ENCODE data around the gene ARHGAP12.

DNA sequence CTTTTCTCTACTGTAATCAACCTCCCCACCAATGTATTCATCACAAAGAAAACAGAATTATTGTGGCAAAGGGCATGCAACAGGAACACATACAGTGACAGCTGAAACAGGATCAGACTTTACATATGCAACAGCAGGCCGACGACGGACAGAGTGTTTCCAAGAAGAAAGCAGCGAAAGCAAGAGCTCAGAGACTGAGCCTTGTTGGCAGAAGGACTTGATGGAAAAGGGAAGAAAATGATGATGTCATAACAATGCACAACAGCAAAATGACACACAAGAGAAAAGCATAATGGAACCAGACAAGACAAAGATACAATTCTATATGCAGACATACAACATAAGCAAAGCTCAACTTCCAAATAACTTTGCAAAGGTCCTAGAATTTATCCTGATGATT lies 106.5 kb downstream of the ARHGAP12 start:
- TF ChIP-seq, protein P1, sequence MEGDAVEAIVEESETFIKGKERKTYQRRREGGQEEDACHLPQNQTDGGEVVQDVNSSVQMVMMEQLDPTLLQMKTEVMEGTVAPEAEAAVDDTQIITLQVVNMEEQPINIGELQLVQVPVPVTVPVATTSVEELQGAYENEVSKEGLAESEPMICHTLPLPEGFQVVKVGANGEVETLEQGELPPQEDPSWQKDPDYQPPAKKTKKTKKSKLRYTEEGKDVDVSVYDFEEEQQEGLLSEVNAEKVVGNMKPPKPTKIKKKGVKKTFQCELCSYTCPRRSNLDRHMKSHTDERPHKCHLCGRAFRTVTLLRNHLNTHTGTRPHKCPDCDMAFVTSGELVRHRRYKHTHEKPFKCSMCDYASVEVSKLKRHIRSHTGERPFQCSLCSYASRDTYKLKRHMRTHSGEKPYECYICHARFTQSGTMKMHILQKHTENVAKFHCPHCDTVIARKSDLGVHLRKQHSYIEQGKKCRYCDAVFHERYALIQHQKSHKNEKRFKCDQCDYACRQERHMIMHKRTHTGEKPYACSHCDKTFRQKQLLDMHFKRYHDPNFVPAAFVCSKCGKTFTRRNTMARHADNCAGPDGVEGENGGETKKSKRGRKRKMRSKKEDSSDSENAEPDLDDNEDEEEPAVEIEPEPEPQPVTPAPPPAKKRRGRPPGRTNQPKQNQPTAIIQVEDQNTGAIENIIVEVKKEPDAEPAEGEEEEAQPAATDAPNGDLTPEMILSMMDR (IDR thresholded peaks at IDR 0.05 in 8 of 11, conservative IDR thresholded peaks at IDR 0.05 in 3 of 11), result no peak
- TF ChIP-seq POLR2A (IDR thresholded peaks at IDR 0.05), result no peak
- no peak for TF ChIP-seq POLR2AphosphoS5 (IDR thresholded peaks at IDR 0.05)

All from spleen (tissue), 7 donors.